GM18907 (cell line): Measurements from ENCODE around the gene SNX1.
"Not testable (repeated sequence)": the region's sequence is repeated elsewhere in the genome, so short reads cannot be mapped to it uniquely, and the experiment has no call there.

ENCODE experiments used
- ATAC-seq: cut with Tn5 transposase; IDR thresholded peaks from one replicate; pipeline ENCODE4 v1.9.1; 2021; ENCODE audit warnings: mild to moderate bottlenecking, moderate library complexity; ENCODE audit not compliant: unreplicated experiment

Gene SNX1

GRCh38 chr15:64095795-64096667 lies at the start of gene SNX1:
TSS of gene SNX1 (plus strand) at chr15:64095982. CDS start at chr15:64096014, 32 bp downstream.
- ATAC-seq = peak; percentile 46

- no peak for ATAC-seq
Measured at GRCh38 chr15:64046421-64047153, 49.2 kb upstream of the SNX1 start, which contains the start of gene DAPK2. TSS of gene DAPK2 (minus strand) at chr15:64046485. CDS start at chr15:64040261, 6,224 bp downstream.

- ATAC-seq = no peak
Measured at GRCh38 chr15:64048781-64049460, 46.9 kb upstream of the SNX1 start.

- ATAC-seq = no peak
Measured at GRCh38 chr15:64050281-64051092, 45.3 kb upstream of the SNX1 start.

GRCh38 chr15:64051093-64051402 lies 44.7 kb upstream of the SNX1 start:
- no peak for ATAC-seq

GRCh38 chr15:64051407-64052259 lies 44.1 kb upstream of the SNX1 start:
- no peak for ATAC-seq

GRCh38 chr15:64052925-64053491 lies 42.8 kb upstream of the SNX1 start:
- ATAC-seq = no peak

GRCh38 chr15:64053674-64054073 lies 42.1 kb upstream of the SNX1 start:
- ATAC-seq = not testable (repeated sequence)

- no peak for ATAC-seq
Measured at GRCh38 chr15:64058279-64058678, 37.5 kb upstream of the SNX1 start.

GRCh38 chr15:64059104-64059503 lies 36.7 kb upstream of the SNX1 start:
- not testable (repeated sequence) for ATAC-seq

- no peak for ATAC-seq
Measured at GRCh38 chr15:64060716-64061115, 35.1 kb upstream of the SNX1 start.

- ATAC-seq = no peak
Measured at GRCh38 chr15:64066451-64066850, 29.3 kb upstream of the SNX1 start.

GRCh38 chr15:64067564-64068030 lies 28.2 kb upstream of the SNX1 start:
- peak; percentile 51 for ATAC-seq

GRCh38 chr15:64068133-64068532 lies 27.6 kb upstream of the SNX1 start:
- ATAC-seq = no peak

- ATAC-seq = no peak
Measured at GRCh38 chr15:64070106-64070505, 25.7 kb upstream of the SNX1 start.

- no peak for ATAC-seq
Measured at GRCh38 chr15:64070965-64071851, 24.6 kb upstream of the SNX1 start.

GRCh38 chr15:64071931-64072765 lies 23.6 kb upstream of the SNX1 start:
- no peak for ATAC-seq
